Stimulated activated CD8-positive, alpha-beta memory T cell treated with anti-CD3 and anti-CD28 coated beads, Interleukin-12 subunit alpha, Interleukin-12 subunit beta, amount 100 ng/mL, for 4 hours (primary cell): ENCODE measurements around the gene DNAH3.
"Not testable (repeated sequence)": the region's sequence is repeated elsewhere in the genome, so short reads cannot be mapped to it uniquely, and the experiment has no call there.

Experiments used
- DNase-seq: peaks from one replicate; pipeline ENCODE4 v3.0.0-alpha.2; 2020; ENCODE audit warnings: low read depth

Gene DNAH3

GRCh38 chr16:21005008-21005407 is 145.6 kb downstream of the DNAH3 start:
- DNase-seq = no peak

- DNase-seq = no peak
Measured at GRCh38 chr16:21001262-21001661, 149.4 kb downstream of the DNAH3 start.

GRCh38 chr16:20997147-20997546 is 153.5 kb downstream of the DNAH3 start:
- no peak for DNase-seq

GRCh38 chr16:20995711-20996110 is 154.9 kb downstream of the DNAH3 start:
- DNase-seq = no peak

- DNase-seq = not testable (repeated sequence)
Measured at GRCh38 chr16:20989496-20990070, 161.1 kb downstream of the DNAH3 start.

GRCh38 chr16:20987049-20987448 is 163.6 kb downstream of the DNAH3 start:
- DNase-seq = no peak

- no peak for DNase-seq
Measured at GRCh38 chr16:20984019-20984418, 166.6 kb downstream of the DNAH3 start.

GRCh38 chr16:20976576-20976975 is 174.1 kb downstream of the DNAH3 start:
- no peak for DNase-seq

GRCh38 chr16:20973201-20973600 is 177.4 kb downstream of the DNAH3 start:
- DNase-seq = not testable (repeated sequence)

- DNase-seq = no peak
Measured at GRCh38 chr16:20971401-20971800, 179.2 kb downstream of the DNAH3 start.

GRCh38 chr16:20969386-20969785 is 181.3 kb downstream of the DNAH3 start:
- no peak for DNase-seq

GRCh38 chr16:20968765-20969164 is 181.9 kb downstream of the DNAH3 start:
- DNase-seq = no peak

- no peak for DNase-seq
Measured at GRCh38 chr16:20960899-20961298, 189.7 kb downstream of the DNAH3 start.

GRCh38 chr16:20957153-20957552 is 193.5 kb downstream of the DNAH3 start:
- no peak for DNase-seq

GRCh38 chr16:20956319-20956718 is 194.3 kb downstream of the DNAH3 start:
- no peak for DNase-seq

- DNase-seq = no peak
Measured at GRCh38 chr16:20954574-20954973, 196.1 kb downstream of the DNAH3 start.

GRCh38 chr16:20952139-20952920 is 198.3 kb downstream of the DNAH3 start:
- DNase-seq = no peak

- DNase-seq = no peak
Measured at GRCh38 chr16:20950294-20950693, 200.4 kb downstream of the DNAH3 start.

GRCh38 chr16:20949660-20950059 is 201.0 kb downstream of the DNAH3 start:
- no peak for DNase-seq

GRCh38 chr16:20948444-20948843 is 202.2 kb downstream of the DNAH3 start:
- no peak for DNase-seq

GRCh38 chr16:20946015-20946629 is 204.5 kb downstream of the DNAH3 start:
- DNase-seq = no peak

- not testable (repeated sequence) for DNase-seq
Measured at GRCh38 chr16:20945575-20945875, 205.1 kb downstream of the DNAH3 start.

GRCh38 chr16:20944861-20945574 is 205.6 kb downstream of the DNAH3 start:
- DNase-seq = no peak
